Peyer's patch (tissue), 4 donors: ENCODE measurements around the gene GKN1. TPM values are rescaled to one million over a fixed set of nuclear protein-coding genes. Genes with fewer than 3 reads are reported as not detected.

ENCODE experiments used
- DNase-seq, 3 donors: peaks; one replicate each; pipeline ENCODE4 v3.0.0-alpha.2; 2017 to 2019
- H3K27ac ChIP-seq, 4 donors: fragments of 200-600 bp; sonication (generic); one replicate each; pipeline ENCODE4 v1.5.1; 2016 to 2019
- H3K27me3 ChIP-seq, 2 donors: fragments of 200-600 bp; sonication (generic); one replicate each; pipeline ENCODE4 v1.5.1; 2019
- H3K36me3 ChIP-seq, 3 donors: fragments of 200-600 bp; sonication (generic); one replicate each; pipeline ENCODE4 v1.5.1; 2016 to 2019
- H3K4me1 ChIP-seq, 4 donors: fragments of 200-600 bp; sonication (generic); one replicate each; pipeline ENCODE4 v1.5.1; 2016 to 2019
- H3K4me3 ChIP-seq, 4 donors: fragments of 200-600 bp; sonication (generic); 1 replicate in 3 of 4; 2 replicates in 1 of 4; pipeline ENCODE4 v1.5.1; 2016 to 2019; ENCODE audit warnings: mild to moderate bottlenecking in 1 of 4
- H3K9me3 ChIP-seq, 4 donors: fragments of 200-600 bp; sonication (generic); one replicate each; pipeline ENCODE4 v1.5.1; 2016 to 2019; ENCODE audit warnings: mild to moderate bottlenecking in 1 of 4
- CTCF ChIP-seq, 6 experiments: fragments of 450-650 bp in 4 of 6; fragments of 200-600 bp in 2 of 6; sonication (generic) in 1 of 6; IDR thresholded peaks; one replicate each; pipeline ENCODE4 v1.5.1; 2017 to 2019; ENCODE audit warnings: antibody characterized with exemption in 6 of 6, mild to moderate bottlenecking in 3 of 6, moderate library complexity in 1 of 6
- POLR2A ChIP-seq, 2 donors: fragments of 450-650 bp; IDR thresholded peaks; one replicate each; pipeline ENCODE4 v1.5.1; 2017; ENCODE audit warnings: antibody characterized with exemption in 2 of 2, mild to moderate bottlenecking in 2 of 2, moderate library complexity in 2 of 2
- total RNA-seq, 4 donors: library from RNA; depleted of rRNA; stranded (reverse); fragments of >200 nt; gene quantifications; one replicate each; pipeline ENCODE4 v1.1.0, GENCODE V29; 2016

GKN1 gene
- total RNA-seq, 4 donors from 2014 or later = not detected

GRCh38 chr2:68932402-68932801 is 42.0 kb upstream of the GKN1 start:
- Histone ChIP-seq H3K9me3 (no peaks in the 10 kb centered on the region), H3K4me3 (no peak overlapping the region), H3K4me1 (no peaks in the 10 kb centered on the region), H3K27me3 (no peaks in the 10 kb centered on the region), H3K36me3 (no peaks in the 10 kb centered on the region), H3K27ac (no peak overlapping the region)
- TF ChIP-seq CTCF (IDR thresholded peaks at IDR 0.05) (no peak), POLR2A (IDR thresholded peaks at IDR 0.05) (no peak)
- no peak for DNase-seq

GRCh38 chr2:68934021-68934420 is 40.4 kb upstream of the GKN1 start:
- Histone ChIP-seq H3K27ac (no peak overlapping the region), H3K27me3 (no peaks in the 10 kb centered on the region), H3K36me3 (no peaks in the 10 kb centered on the region), H3K9me3 (no peaks in the 10 kb centered on the region), H3K4me1 (no peaks in the 10 kb centered on the region), H3K4me3 (no peak overlapping the region)
- DNase-seq = no peak
- TF ChIP-seq CTCF (IDR thresholded peaks at IDR 0.05) (no peak), POLR2A (IDR thresholded peaks at IDR 0.05) (no peak)

- Histone ChIP-seq H3K27ac (no peak overlapping the region), H3K27me3 (no peaks in the 10 kb centered on the region), H3K9me3 (no peaks in the 10 kb centered on the region), H3K36me3 (no peaks in the 10 kb centered on the region), H3K4me3 (no peak overlapping the region), H3K4me1 (no peaks in the 10 kb centered on the region)
- no peak for DNase-seq
- TF ChIP-seq POLR2A (IDR thresholded peaks at IDR 0.05) (no peak), CTCF (IDR thresholded peaks at IDR 0.05) (no peak)
Measured at GRCh38 chr2:68935471-68935870, 39.0 kb upstream of the GKN1 start.

GRCh38 chr2:68936427-68936826 is 38.0 kb upstream of the GKN1 start:
- TF ChIP-seq CTCF (IDR thresholded peaks at IDR 0.05) (no peak), POLR2A (IDR thresholded peaks at IDR 0.05) (no peak)
- no peak for DNase-seq
- no peak overlapping the region for H3K27ac ChIP-seq

GRCh38 chr2:68936889-68937288 is 37.5 kb upstream of the GKN1 start:
- Histone ChIP-seq H3K27me3 (no peaks in the 10 kb centered on the region), H3K27ac (no peak overlapping the region), H3K4me3 (no peak overlapping the region), H3K36me3 (no peaks in the 10 kb centered on the region), H3K4me1 (no peaks in the 10 kb centered on the region), H3K9me3 (no peaks in the 10 kb centered on the region)
- TF ChIP-seq POLR2A (IDR thresholded peaks at IDR 0.05) (no peak), CTCF (IDR thresholded peaks at IDR 0.05) (no peak)
- DNase-seq = no peak

More at GRCh38 chr2:68936427-68936826, 38.0 kb upstream of the GKN1 start:
- H3K27me3 ChIP-seq = no peaks in the 10 kb centered on the region
- H3K9me3 ChIP-seq = no peaks in the 10 kb centered on the region
- no peaks in the 10 kb centered on the region for H3K4me1 ChIP-seq
- no peaks in the 10 kb centered on the region for H3K36me3 ChIP-seq
- H3K4me3 ChIP-seq = no peak overlapping the region
